GM12891 (cell line): Measurements from ENCODE around the gene SNRNP70.
"Not testable (repeated sequence)": the region's sequence is repeated elsewhere in the genome, so short reads cannot be mapped to it uniquely, and the experiment has no call there.

Experiments used
- DNase-seq: peaks from one replicate; pipeline ENCODE4 v3.0.0; 2011; ENCODE audit warnings: low spot score; ENCODE audit not compliant: insufficient read length
- FAIRE-seq: peaks from 2 replicates; lab custom pipeline; 2011; peaks lifted over from hg19 to GRCh38; lab: Jason Lieb, UNC
- PAX5 ChIP-seq: IDR thresholded peaks from 2 replicates; pipeline ENCODE4 v1.6.1; 2011; ENCODE audit warnings: low read length, moderate library complexity, mild to moderate bottlenecking; ENCODE audit not compliant: insufficient read depth, severe bottlenecking
- POLR2A ChIP-seq: IDR thresholded peaks from 2 replicates; pipeline ENCODE4 v1.6.1; 2011; ENCODE audit warnings: low read depth, low read length, control low read depth
- POLR2AphosphoS5 ChIP-seq: IDR thresholded peaks from 2 replicates; pipeline ENCODE4 v1.6.1; 2011; ENCODE audit warnings: low read depth, low read length, control low read depth
- POU2F2 ChIP-seq: IDR thresholded peaks from 2 replicates; pipeline ENCODE4 v1.6.1; 2011; ENCODE audit warnings: low read depth, mild to moderate bottlenecking, control low read depth, low read length, moderate library complexity
- SPI1 ChIP-seq: IDR thresholded peaks from 2 replicates; pipeline ENCODE4 v1.6.1; 2011; ENCODE audit warnings: low read depth, low read length, control low read depth
- TAF1 ChIP-seq: IDR thresholded peaks from 2 replicates; pipeline ENCODE4 v1.6.1; 2011; ENCODE audit warnings: low read depth, low read length, control low read depth

The SNRNP70 gene

GRCh38 chr19:49114630-49115363 lies 29.5 kb downstream of the SNRNP70 start:
- TF ChIP-seq PAX5 = no peak
- no peak for TF ChIP-seq POLR2A
- no peak for TF ChIP-seq POLR2AphosphoS5
- no peak for TF ChIP-seq POU2F2
- TF ChIP-seq TAF1 = no peak
- no peak for TF ChIP-seq SPI1
- FAIRE-seq = no peak
- DNase-seq = no peak

GRCh38 chr19:49116544-49116943 lies 31.3 kb downstream of the SNRNP70 start:
- no peak for FAIRE-seq
- no peak for DNase-seq
- TF ChIP-seq SPI1 (peak; percentile 65), POLR2A (no peak)

- FAIRE-seq (no peak), DNase-seq (no peak)
- TF ChIP-seq POLR2A = no peak; the same call in 1 of the 2 replicates
- no peak for TF ChIP-seq SPI1
- no peak for TF ChIP-seq POLR2AphosphoS5
- TF ChIP-seq PAX5 = no peak
- TF ChIP-seq POU2F2 = no peak
Measured at GRCh38 chr19:49117677-49118564, 32.7 kb downstream of the SNRNP70 start.

- TF ChIP-seq POU2F2 (no peak), PAX5 (peak; percentile 5), POLR2A (peak; percentile 49; the same call in 1 of the 2 replicates), POLR2AphosphoS5 (no peak), TAF1 (peak; percentile 36; the same call in 1 of the 2 replicates), SPI1 (no peak)
- FAIRE-seq (peak; percentile 100), DNase-seq (peak; percentile 98)
Measured at GRCh38 chr19:49118565-49119410, 33.5 kb downstream of the SNRNP70 start, which contains the start of gene C19orf73. Gene C19orf73, minus strand, starts transcription at chr19:49119143. Its CDS starts 121 bp downstream, at chr19:49119022.

- DNase-seq (no peak), FAIRE-seq (no peak)
- TF ChIP-seq SPI1 (no peak), POLR2AphosphoS5 (no peak), TAF1 (no peak), PAX5 (no peak), POU2F2 (no peak), POLR2A (no peak)
Measured at GRCh38 chr19:49119411-49120324, 34.4 kb downstream of the SNRNP70 start, which contains the start of gene PPFIA3. Gene PPFIA3, plus strand, starts transcription at chr19:49119544. Its CDS starts 8,330 bp downstream, at chr19:49127874.

GRCh38 chr19:49120325-49120683 lies 35.1 kb downstream of the SNRNP70 start:
- FAIRE-seq = no peak
- DNase-seq = no peak
- TF ChIP-seq SPI1 (no peak), POLR2AphosphoS5 (no peak), POLR2A (no peak), PAX5 (no peak)

GRCh38 chr19:49120868-49121267 lies 35.6 kb downstream of the SNRNP70 start:
- TF ChIP-seq PAX5 = no peak
- FAIRE-seq (no peak), DNase-seq (no peak)

GRCh38 chr19:49121841-49122240 lies 36.6 kb downstream of the SNRNP70 start:
- FAIRE-seq, DNase-seq: not testable (repeated sequence)

GRCh38 chr19:49123285-49123684 lies 38.0 kb downstream of the SNRNP70 start:
- FAIRE-seq, DNase-seq: not testable (repeated sequence)
